ENCODE results near the gene STAM.

GRCh38 chr10:17605936-17606335 is 38.0 kb upstream of the STAM start:
- TF ChIP-seq CTCF (IDR thresholded peaks at IDR 0.05) (no peak), POLR2AphosphoS5 (IDR thresholded peaks at IDR 0.05) (no peak)
